SIG-M5 (cell line): Measurements from ENCODE around the gene FER1L5.

Experiments
- DNase-seq: peaks from one replicate; lab custom pipeline; 2025; lab: John Stamatoyannopoulos, UW

FER1L5 gene

GRCh38 chr2:96642564-96643360, at the start of gene FER1L5:
Gene FER1L5 (plus strand): TSS chr2:96642764. CDS start chr2:96642837, 73 bp downstream.
- DNase-seq = no peak

- DNase-seq = no peak
These were observed 48.3 kb upstream of the FER1L5 start for GRCh38 chr2:96594282-96594681.

GRCh38 chr2:96594691-96595152, 47.8 kb upstream of the FER1L5 start:
- no peak for DNase-seq

- no peak for DNase-seq
These were observed 46.0 kb upstream of the FER1L5 start for GRCh38 chr2:96596596-96596995.

GRCh38 chr2:96599941-96600340, 42.6 kb upstream of the FER1L5 start:
- DNase-seq = no peak

- DNase-seq = no peak
These were observed 40.9 kb upstream of the FER1L5 start for GRCh38 chr2:96601382-96602292.

- DNase-seq = no peak
These were observed 40.2 kb upstream of the FER1L5 start for GRCh38 chr2:96602330-96602823.

- no peak for DNase-seq
These were observed 38.5 kb upstream of the FER1L5 start for GRCh38 chr2:96604104-96604503.

GRCh38 chr2:96608469-96609455, 33.8 kb upstream of the FER1L5 start:
- DNase-seq = no peak

GRCh38 chr2:96616128-96616527, 26.4 kb upstream of the FER1L5 start:
- no peak for DNase-seq

GRCh38 chr2:96616535-96616934, 26.0 kb upstream of the FER1L5 start:
- DNase-seq = no peak

GRCh38 chr2:96617012-96617411, 25.6 kb upstream of the FER1L5 start:
- no peak for DNase-seq

GRCh38 chr2:96618596-96619283, 23.8 kb upstream of the FER1L5 start:
- no peak for DNase-seq

- no peak for DNase-seq
These were observed 20.0 kb upstream of the FER1L5 start for GRCh38 chr2:96622544-96622943.

GRCh38 chr2:96623116-96623515, 19.4 kb upstream of the FER1L5 start:
- no peak for DNase-seq

- no peak for DNase-seq
These were observed 16.7 kb upstream of the FER1L5 start for GRCh38 chr2:96625571-96626552.

- DNase-seq = no peak
These were observed 16.0 kb upstream of the FER1L5 start for GRCh38 chr2:96626553-96626942.

GRCh38 chr2:96631804-96632435, 10.6 kb upstream of the FER1L5 start:
- DNase-seq = no peak

GRCh38 chr2:96633641-96634040, 8.9 kb upstream of the FER1L5 start:
- DNase-seq = no peak
